A549 (cell line): ENCODE results near the gene DAW1.
"Not testable (repeated sequence)": the region's sequence is repeated elsewhere in the genome, so short reads cannot be mapped to it uniquely, and the experiment has no call there.

Experiments
- CTCF ChIP-seq: fragments of >200 bp; sonication (Bioruptor Twin); formaldehyde crosslinking; IDR thresholded peaks from 3 replicates; pipeline ENCODE4 v1.5.1; 2016
- POLR2A ChIP-seq: IDR thresholded peaks from 2 replicates; pipeline ENCODE4 v1.6.1; 2012; ENCODE audit warnings: mild to moderate bottlenecking, low read length

DNA sequence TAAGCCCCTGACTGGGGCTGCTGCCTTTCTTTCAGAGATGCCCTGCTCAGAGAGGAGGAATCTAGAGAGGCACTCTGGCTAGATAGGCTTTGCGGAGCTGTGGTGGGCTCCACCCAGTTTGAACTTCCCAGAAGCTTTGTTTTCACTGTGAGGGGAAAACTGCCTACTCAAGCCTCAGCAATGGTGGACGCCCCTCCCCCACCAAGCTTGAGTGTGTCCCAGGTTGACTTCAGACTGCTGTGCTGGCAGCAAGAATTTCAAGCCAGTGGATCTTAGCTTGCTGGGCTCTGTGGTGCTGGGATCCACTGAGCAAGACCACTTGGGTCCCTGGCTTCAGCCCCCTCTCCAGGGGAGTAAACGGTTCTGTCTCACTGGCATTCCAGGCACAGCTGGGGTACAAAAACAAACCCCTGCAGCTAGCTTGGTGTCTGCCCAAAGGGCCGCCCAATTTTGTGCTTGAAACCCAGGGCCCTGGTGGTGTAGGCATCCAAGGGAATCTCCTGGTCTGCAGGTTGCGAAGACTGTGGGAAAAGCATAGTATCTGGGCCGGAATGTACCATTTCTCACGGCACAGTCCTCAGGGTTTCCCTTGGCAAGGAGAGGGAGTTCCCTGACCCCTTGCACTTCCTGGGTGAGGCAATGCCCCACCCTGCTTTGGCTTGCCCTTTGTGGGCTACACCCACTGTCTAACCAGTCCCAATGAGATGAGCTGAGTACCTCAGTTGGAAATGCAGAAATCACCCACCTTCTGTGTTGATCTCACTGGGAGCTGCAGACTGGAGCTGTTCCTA is 31.9 kb upstream of the DAW1 start:
- not testable (repeated sequence) for TF ChIP-seq POLR2A, CTCF
